Stimulated activated naive CD8-positive, alpha-beta T cell treated with anti-CD3 and anti-CD28 coated beads, Interleukin-15, Interleukin-2, amounts not matched to agents 100 ng/mL and 50 ng/mL, for 24 hours (primary cell): Measurements from ENCODE around the gene ZNF525.

Experiments
- H3K27ac Mint-ChIP-seq: one replicate; pipeline ENCODE4 v1.8.0; 2021; ENCODE audit warnings: mild to moderate bottlenecking, mixed read lengths
- H3K27me3 Mint-ChIP-seq: one replicate; pipeline ENCODE4 v1.8.0; 2021; ENCODE audit warnings: mixed read lengths
- H3K36me3 Mint-ChIP-seq: one replicate; pipeline ENCODE4 v1.8.0; 2021; ENCODE audit warnings: low read depth, mixed read lengths
- H3K4me1 Mint-ChIP-seq: one replicate; pipeline ENCODE4 v1.8.0; 2021; ENCODE audit warnings: low read depth, mixed read lengths
- H3K4me3 Mint-ChIP-seq: one replicate; pipeline ENCODE4 v1.8.0; 2021; ENCODE audit warnings: mild to moderate bottlenecking, mixed read lengths
- H3K9me3 Mint-ChIP-seq: one replicate; pipeline ENCODE4 v1.8.0; 2021; ENCODE audit warnings: mixed read lengths

ZNF525 gene

DNA sequence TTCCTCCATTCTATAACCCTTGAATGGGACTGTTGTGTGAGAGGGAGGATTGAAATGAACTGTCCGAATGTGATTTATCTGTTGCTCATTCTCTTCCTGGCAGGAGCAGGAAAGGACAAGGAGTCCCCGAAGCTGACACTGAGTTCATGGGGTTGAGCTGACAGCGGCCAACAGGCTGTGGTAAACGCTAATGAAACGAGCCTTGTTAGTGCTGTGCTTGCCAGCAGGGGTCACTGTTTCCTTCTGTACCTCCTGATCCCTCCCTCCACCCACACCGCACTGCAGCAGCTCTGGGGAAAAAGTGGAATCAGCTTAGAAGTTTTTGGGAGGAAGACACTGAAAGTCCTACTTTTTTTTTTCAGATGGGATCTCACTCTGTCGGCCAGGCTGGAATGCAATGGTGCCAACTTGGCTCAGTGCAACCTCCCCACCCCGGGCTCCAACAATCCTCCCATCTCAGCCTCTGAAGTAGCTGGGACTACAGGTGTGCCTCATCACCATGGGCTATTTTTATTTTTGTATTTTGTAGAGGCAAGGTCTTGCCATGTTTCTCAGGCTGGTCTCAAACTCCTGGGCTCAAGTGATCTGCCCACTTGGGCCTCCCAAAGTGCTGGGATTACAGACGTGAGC is 59.6 kb downstream of the ZNF525 start:
- Mint-ChIP-seq H3K4me1 (no peaks in the 10 kb centered on the region), H3K27me3 (no peaks in the 10 kb centered on the region), H3K27ac (no peak overlapping the region), H3K4me3 (no peak overlapping the region), H3K36me3 (no peaks in the 10 kb centered on the region), H3K9me3 (no peaks in the 10 kb centered on the region)

DNA sequence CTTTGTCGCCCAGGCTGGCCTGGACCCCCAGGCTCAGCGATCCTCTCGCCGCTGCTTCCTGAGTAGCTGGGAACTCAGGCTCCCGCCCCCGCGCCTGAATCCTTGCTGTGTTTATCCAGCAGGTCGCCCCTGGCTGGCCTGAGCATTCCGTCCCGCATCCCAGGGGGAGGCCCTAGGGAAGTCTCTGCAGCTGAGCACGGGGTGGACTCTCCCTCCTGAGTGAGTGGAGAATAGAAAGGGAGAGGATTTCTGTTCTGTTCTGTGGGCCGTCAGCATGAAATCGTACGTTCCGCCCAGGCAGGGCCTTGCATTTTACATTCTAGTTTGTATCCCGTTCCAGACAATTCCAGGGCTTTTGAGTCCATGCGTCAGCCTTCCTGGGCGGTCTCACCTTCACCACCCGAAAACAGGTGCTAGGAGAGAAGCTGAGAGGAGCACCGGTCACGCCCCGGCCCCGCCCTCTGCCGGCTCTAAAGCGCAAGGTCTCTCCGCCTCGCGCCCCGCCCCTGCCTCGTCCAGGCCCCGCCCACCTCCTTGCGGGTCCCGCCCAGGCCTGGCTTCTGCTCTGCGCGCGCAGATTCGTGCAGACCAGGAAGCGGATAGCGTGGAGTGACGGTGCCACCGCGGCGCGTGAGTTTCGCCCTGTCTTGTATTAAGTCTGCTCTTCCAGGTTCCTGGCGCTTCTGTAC is 66.0 kb downstream of the ZNF525 start, which contains the start of gene ZNF761:
Gene ZNF761, plus strand, starts transcription at position 586 of the 689 bp plus-strand sequence. CDS start 15,285 bp downstream, outside the sequence.
- Mint-ChIP-seq H3K4me3 (peak within 1 kb of the TSS; percentile 90), H3K9me3 (peaks cover 11% of the 10 kb centered on the region), H3K4me1 (peaks cover 33% of the 10 kb centered on the region), H3K27ac (peak within 1 kb of the TSS; percentile 93), H3K36me3 (peaks cover 38% of the 10 kb centered on the region), H3K27me3 (no peaks in the 10 kb centered on the region)

DNA sequence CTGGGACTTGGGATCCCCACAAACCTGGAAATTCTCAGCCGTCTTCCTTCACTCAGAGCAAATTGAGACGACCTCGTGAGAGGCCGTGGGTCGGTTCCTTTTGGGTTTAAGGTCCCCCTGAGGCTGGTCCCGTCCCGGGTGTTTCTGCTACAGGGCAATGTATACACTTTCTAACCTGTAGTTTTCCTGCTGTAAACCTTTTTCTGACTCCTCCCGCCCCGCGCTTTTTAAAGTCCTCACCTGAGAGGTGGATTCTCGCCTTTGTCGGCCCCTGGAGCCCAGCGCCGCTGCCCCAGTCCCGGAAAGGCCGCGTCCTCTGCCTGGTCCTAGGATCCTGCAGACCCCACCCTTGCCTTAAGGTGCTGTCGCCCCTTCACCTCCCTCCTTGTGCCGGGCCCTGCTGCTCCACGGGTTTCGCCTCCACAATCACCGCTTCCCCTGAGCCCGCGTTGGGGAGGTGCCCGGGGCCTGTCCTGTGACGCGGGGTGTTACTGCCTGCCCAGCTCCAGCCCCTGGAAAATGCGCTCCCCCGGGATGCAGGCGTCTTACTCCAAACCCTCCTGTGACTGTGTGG is 66.7 kb downstream of the ZNF525 start:
- H3K4me3 Mint-ChIP-seq = peak overlapping the region; percentile 90
- H3K4me1 Mint-ChIP-seq = peaks cover 33% of the 10 kb centered on the region
- H3K36me3 Mint-ChIP-seq = peaks cover 44% of the 10 kb centered on the region
- peaks cover 11% of the 10 kb centered on the region for H3K9me3 Mint-ChIP-seq
- peak overlapping the region; percentile 93 for H3K27ac Mint-ChIP-seq
- no peaks in the 10 kb centered on the region for H3K27me3 Mint-ChIP-seq
